K562 (cell line): Measurements from ENCODE around the gene SCYL1. TPM values are rescaled to one million over a fixed set of nuclear protein-coding genes. Genes with fewer than 3 reads are reported as not detected.
A peak's percentile ranks its signal among the peaks of the same experiment; 100 is the strongest.

Experiments used
- BCOR ChIP-seq: fragments of 450-650 bp; IDR thresholded peaks from 2 replicates; pipeline ENCODE4 v1.6.1; 2016
- CC2D1A ChIP-seq: fragments of 450-650 bp; IDR thresholded peaks from 2 replicates; pipeline ENCODE4 v1.6.1; 2017; ENCODE audit warnings: mild to moderate bottlenecking
- CEBPB ChIP-seq: fragments of 450-650 bp; IDR thresholded peaks from 2 replicates; pipeline ENCODE4 v1.6.1; 2016; ENCODE audit warnings: missing genetic modification characterization, missing compliant biosample characterization
- CREB3L1 ChIP-seq: fragments of 450-650 bp; IDR thresholded peaks from 2 replicates; pipeline ENCODE4 v1.6.1; 2014; ENCODE audit warnings: low read depth, mild to moderate bottlenecking, moderate library complexity, borderline replicate concordance
- ELF2 ChIP-seq: fragments of 250-450 bp; sonication (Bioruptor Pico); IDR thresholded peaks from 2 replicates; pipeline ENCODE4 v1.5.0; 2021; ENCODE audit warnings: mild to moderate bottlenecking
- KDM1A ChIP-seq, 2 experiments: fragments of 450-650 bp; IDR thresholded peaks; 2 replicates each; pipeline ENCODE4 v1.6.1; 2016; ENCODE audit warnings: mild to moderate bottlenecking in 2 of 2
- MEF2A ChIP-seq: IDR thresholded peaks from 2 replicates; pipeline ENCODE4 v1.6.1; 2011; ENCODE audit warnings: low read depth, mild to moderate bottlenecking, low read length, moderate library complexity; ENCODE audit not compliant: control insufficient read depth
- NR2C1 ChIP-seq, 2 experiments: fragments of 450-650 bp; IDR thresholded peaks; 2 replicates each; pipeline ENCODE4 v1.6.1; 2017; ENCODE audit warnings: mild to moderate bottlenecking in 2 of 2, antibody characterized with exemption in 1 of 2, inconsistent platforms in 1 of 2, missing compliant biosample characterization in 1 of 2, missing genetic modification characterization in 1 of 2
- PHF8 ChIP-seq: fragments of 200-600 bp; sonication (generic); IDR thresholded peaks from 2 replicates; pipeline ENCODE4 v1.6.1; 2012; ENCODE audit warnings: mixed run types, mild to moderate bottlenecking, inconsistent platforms, low read length, moderate library complexity, borderline replicate concordance
- RCOR1 ChIP-seq, 2 experiments: IDR thresholded peaks; 2 replicates each; pipeline ENCODE4 v1.6.1; 2012; ENCODE audit warnings: low read depth in 2 of 2, low read length in 2 of 2, borderline replicate concordance in 1 of 2, improper control_type of control experiment in 1 of 2
- SMARCA5 ChIP-seq: fragments of 450-650 bp; IDR thresholded peaks from 2 replicates; pipeline ENCODE4 v1.6.1; 2016
- SMARCE1 ChIP-seq: fragments of 450-650 bp; IDR thresholded peaks from 2 replicates; pipeline ENCODE4 v1.7.1; 2016; ENCODE audit warnings: mild to moderate bottlenecking
- TEAD2 ChIP-seq: fragments of 450-650 bp; IDR thresholded peaks from 2 replicates; pipeline ENCODE4 v1.6.1; 2016; ENCODE audit warnings: missing genetic modification characterization, control low read depth, missing compliant biosample characterization
- TSHZ1 ChIP-seq: fragments of 250-450 bp; sonication (Bioruptor Pico); IDR thresholded peaks from 2 replicates; pipeline ENCODE4 v1.4.0; 2020; ENCODE audit warnings: mild to moderate bottlenecking, moderate library complexity
- ZNF609 ChIP-seq: sonication (generic); formaldehyde crosslinking; IDR thresholded peaks from 2 replicates; pipeline ENCODE4 v1.8.1; 2023; ENCODE audit warnings: missing genetic modification reagents, mild to moderate bottlenecking, borderline replicate concordance
- polyA plus RNA-seq, 8 experiments: library from polyadenylated mRNA; depleted of rRNA in 4 of 8; stranded (reverse) in 5 of 8; unstranded in 3 of 8; fragments of >200 nt; fragmentation: Nextera tagmentation in 2 of 8; fragmentation: Illumina TruSeq in 1 of 8; extraction: Ambion mirVana in 2 of 8; extraction: Trizol in 1 of 8; gene quantifications; 2 replicates each; pipeline versions ENCODE4 v1.2.1 to v1.2.3, GENCODE V29; 2011 to 2014; ENCODE audit warnings: inconsistent platforms in 1 of 8, missing spikeins in 1 of 8
- total RNA-seq, 7 experiments: library from RNA; depleted of rRNA in 6 of 7; stranded (reverse); fragments of >200 nt in 6 of 7; fragmentation: Illumina TruSeq in 2 of 7; extraction: Trizol in 2 of 7; gene quantifications; 2 replicates each; pipeline versions ENCODE4 v1.2.1 to v1.2.3, GENCODE V29; 2011 to 2021; ENCODE audit warnings: low replicate concordance in 1 of 7

SCYL1 gene
- total and polyA plus RNA-seq, 9 of the 15 experiments (the other 6 are each of a cell fraction or from before 2014, with no cell fraction given), result 1.9 to 145 (median 57.6) TPM

- TF ChIP-seq CEBPB (tag), result peak; percentile 69
- TF ChIP-seq NR2C1 (IDR thresholded peaks at IDR 0.05), result peak; percentile 74
- peak; percentile 85 for TF ChIP-seq NR2C1 (tag; IDR thresholded peaks at IDR 0.05)
- TF ChIP-seq ZNF609 (CRISPR knock-in tag), result no peak
- no peak; the same call in 1 of the 2 replicates for TF ChIP-seq SMARCE1
- TF ChIP-seq CREB3L1, result peak; percentile 35; the same call in 1 of the 2 replicates
- TF ChIP-seq ELF2, result peak; percentile 27
- TF ChIP-seq CC2D1A, result peak; percentile 88
- TF ChIP-seq MEF2A, result no peak
- TF ChIP-seq KDM1A (IDR thresholded peaks at IDR 0.05), result no peak
- TF ChIP-seq RCOR1 (IDR thresholded peaks at IDR 0.05; ENCODE audit: borderline replicate concordance in 1 of 2, low read depth in 2 of 2, low read length in 2 of 2), result peak in 1 of 2 experiments; percentile 19; a peak in 1 of 4 replicates
- 0 out of 2 replicates have a peak, but pooled peaks have one; percentile 18 for TF ChIP-seq SMARCA5
- TF ChIP-seq BCOR, result peak; percentile 34; the same call in 1 of the 2 replicates
- peak; percentile 75; the same call in 1 of the 2 replicates for TF ChIP-seq PHF8
- 0 out of 2 replicates have a peak, but pooled peaks have one; percentile 41 for TF ChIP-seq TEAD2 (tag)
- TF ChIP-seq TSHZ1, result no peak
Observed at GRCh38 chr11:65540290-65541092, 15.6 kb downstream of the SCYL1 start (continued).
